Measurements from ENCODE around the gene GNAS.

- TF ChIP-seq EZH2phosphoT487 (IDR thresholded peaks at IDR 0.05; ENCODE audit: borderline replicate concordance, low read depth, low read length): no peak
- TF ChIP-seq, protein P1, sequence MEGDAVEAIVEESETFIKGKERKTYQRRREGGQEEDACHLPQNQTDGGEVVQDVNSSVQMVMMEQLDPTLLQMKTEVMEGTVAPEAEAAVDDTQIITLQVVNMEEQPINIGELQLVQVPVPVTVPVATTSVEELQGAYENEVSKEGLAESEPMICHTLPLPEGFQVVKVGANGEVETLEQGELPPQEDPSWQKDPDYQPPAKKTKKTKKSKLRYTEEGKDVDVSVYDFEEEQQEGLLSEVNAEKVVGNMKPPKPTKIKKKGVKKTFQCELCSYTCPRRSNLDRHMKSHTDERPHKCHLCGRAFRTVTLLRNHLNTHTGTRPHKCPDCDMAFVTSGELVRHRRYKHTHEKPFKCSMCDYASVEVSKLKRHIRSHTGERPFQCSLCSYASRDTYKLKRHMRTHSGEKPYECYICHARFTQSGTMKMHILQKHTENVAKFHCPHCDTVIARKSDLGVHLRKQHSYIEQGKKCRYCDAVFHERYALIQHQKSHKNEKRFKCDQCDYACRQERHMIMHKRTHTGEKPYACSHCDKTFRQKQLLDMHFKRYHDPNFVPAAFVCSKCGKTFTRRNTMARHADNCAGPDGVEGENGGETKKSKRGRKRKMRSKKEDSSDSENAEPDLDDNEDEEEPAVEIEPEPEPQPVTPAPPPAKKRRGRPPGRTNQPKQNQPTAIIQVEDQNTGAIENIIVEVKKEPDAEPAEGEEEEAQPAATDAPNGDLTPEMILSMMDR (conservative IDR thresholded peaks at IDR 0.05; ENCODE audit: low read length): no peak
These were observed 89.0 kb downstream of the GNAS start for GRCh38 chr20:58941471-58941870.

Measured in OCI-LY7 (cell line).